Measurements from ENCODE around the gene C1orf116. TPM values are rescaled to one million over a fixed set of nuclear protein-coding genes. Genes with fewer than 3 reads are reported as not detected.

C1orf116 gene
- total and polyA plus RNA-seq, 5 donors = 0.05 to 0.14 (median 0.07) TPM; not detected in 1

DNA sequence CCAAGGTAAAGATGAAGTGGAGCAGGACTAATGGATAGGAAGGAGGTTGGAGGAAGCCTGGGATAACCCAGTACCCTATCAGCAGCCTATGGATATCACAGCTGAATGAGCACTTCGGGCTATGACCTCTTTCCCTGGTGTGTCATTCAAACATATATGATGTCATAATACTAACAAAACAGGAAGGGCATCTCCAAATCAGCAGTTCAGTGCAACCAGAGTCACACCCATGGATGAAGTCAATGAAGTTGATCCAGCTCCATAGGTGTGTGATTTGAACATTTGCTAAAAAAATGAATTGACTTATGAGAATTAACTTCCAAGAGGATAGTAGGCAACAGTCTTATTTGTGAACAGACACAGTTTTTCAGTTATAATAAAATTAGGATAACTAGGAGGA lies 1.7 kb upstream of the C1orf116 start:
- H3K4me3 ChIP-seq (ENCODE audit: low read length) = no peak overlapping the region
- H3K9me3 ChIP-seq (ENCODE audit: control insufficient read depth, low read length) = no peaks in the 10 kb centered on the region
- no peak overlapping the region for H3K27ac ChIP-seq (ENCODE audit: low read length)
- DNase-seq = no peak
- WGBS = 54% methylated on average over 1 of the region's 1 CpG
- ATAC-seq = no peak
- H3K4me1 ChIP-seq (ENCODE audit: control insufficient read depth, insufficient read depth, low read length) = no peaks in the 10 kb centered on the region
- intact Hi-C loops (cut with DNase I) = no loop called here
- H3K27me3 ChIP-seq (ENCODE audit: control insufficient read depth, insufficient read depth) = peaks cover 3% of the 10 kb centered on the region

DNA sequence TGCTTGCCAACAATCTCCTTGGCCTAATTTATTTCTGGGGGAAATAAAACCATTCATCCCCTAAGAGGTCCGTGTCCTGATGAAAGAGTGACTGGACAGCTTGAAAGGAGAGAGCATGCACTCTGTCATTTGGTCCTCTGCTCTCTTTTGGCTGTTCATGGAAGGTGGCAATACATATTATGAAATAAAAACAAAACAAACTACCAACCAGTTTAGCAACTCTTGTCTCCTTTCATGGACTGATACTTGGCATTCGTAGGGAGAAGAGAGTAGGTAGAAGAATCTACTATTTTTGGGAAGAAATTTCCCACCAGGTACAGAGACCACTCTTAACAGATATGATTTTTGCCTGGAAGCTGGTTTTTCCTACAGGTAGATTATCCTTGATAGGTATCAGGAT lies 746 bp upstream of the C1orf116 start:
- Histone ChIP-seq H3K4me3 (ENCODE audit: low read length) (no peak overlapping the region), H3K4me1 (ENCODE audit: control insufficient read depth, insufficient read depth, low read length) (no peaks in the 10 kb centered on the region), H3K27ac (ENCODE audit: low read length) (no peak overlapping the region), H3K9me3 (ENCODE audit: control insufficient read depth, low read length) (no peaks in the 10 kb centered on the region), H3K27me3 (ENCODE audit: control insufficient read depth, insufficient read depth) (peaks cover 3% of the 10 kb centered on the region)
- 68% methylated on average over 2 of the region's 2 CpGs for WGBS
- intact Hi-C loops (cut with DNase I) = no loop called here
- ATAC-seq (no peak), DNase-seq (no peak)

DNA sequence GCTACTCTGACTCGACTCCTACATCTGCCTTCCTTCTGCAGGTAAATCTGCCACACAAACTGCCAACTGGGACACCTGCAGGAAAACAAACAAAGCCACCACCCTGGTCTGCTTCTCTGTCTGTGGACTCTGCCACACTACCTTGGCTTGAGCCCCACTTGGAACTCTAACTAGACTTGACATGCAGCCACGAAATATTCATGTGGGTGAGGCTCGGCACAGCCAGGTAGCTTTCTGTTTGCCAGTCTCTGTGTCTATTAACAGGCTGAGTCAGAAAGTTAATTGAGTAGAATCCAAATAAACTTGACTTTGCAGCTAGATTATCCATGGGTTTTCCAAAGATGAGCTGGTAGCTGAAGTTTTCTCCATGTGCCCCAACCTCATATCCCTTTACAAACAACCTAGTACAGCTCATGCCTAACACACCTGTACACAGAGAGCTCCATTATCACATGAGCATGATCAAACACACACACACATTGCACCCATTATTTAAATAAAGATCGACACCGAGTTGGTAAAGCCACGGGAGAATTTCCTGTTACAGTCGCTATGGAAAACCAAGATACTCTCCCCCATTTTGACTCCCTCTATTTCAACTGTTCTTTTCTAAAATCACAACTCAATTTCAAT lies 808 bp downstream of the C1orf116 start:
- no peaks in the 10 kb centered on the region for H3K4me1 ChIP-seq (ENCODE audit: control insufficient read depth, insufficient read depth, low read length)
- DNase-seq = no peak
- no peak for ATAC-seq
- no peak overlapping the region for H3K27ac ChIP-seq (ENCODE audit: low read length)
- 75% methylated on average over 7 of the region's 7 CpGs for WGBS
- intact Hi-C loops (cut with DNase I) = no loop called here
- H3K9me3 ChIP-seq (ENCODE audit: control insufficient read depth, low read length) = no peaks in the 10 kb centered on the region
- H3K27me3 ChIP-seq (ENCODE audit: control insufficient read depth, insufficient read depth) = peaks cover 3% of the 10 kb centered on the region
- no peak overlapping the region for H3K4me3 ChIP-seq (ENCODE audit: low read length)

DNA sequence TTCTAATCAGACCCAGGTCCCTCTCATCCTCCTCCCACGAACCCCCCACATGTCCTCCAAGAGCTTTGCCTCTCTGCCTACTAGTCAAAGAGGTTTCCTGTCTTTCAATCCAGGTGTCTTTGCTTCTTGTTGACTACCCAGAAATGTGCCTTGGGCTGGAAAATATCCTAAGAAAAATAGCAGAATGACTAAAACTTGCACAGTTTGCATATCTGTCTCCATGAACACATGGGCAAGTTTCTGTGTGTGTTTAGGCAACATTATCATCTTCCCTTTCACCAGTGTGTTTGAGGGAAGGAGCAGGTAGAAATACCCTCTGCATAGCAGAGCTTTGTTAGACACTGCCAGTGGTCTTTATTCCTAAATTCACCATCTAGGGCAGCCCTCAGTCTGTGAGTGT lies 1.5 kb downstream of the C1orf116 start:
- H3K4me3 ChIP-seq (ENCODE audit: low read length) = no peak overlapping the region
- H3K27me3 ChIP-seq (ENCODE audit: control insufficient read depth, insufficient read depth) = peaks cover 3% of the 10 kb centered on the region
- DNase-seq = no peak
- no peak overlapping the region for H3K27ac ChIP-seq (ENCODE audit: low read length)
- no peaks in the 10 kb centered on the region for H3K9me3 ChIP-seq (ENCODE audit: control insufficient read depth, low read length)
- no peak for ATAC-seq
- intact Hi-C loops (cut with DNase I) = no loop called here
- WGBS = 55% methylated on average over 1 of the region's 1 CpG
- H3K4me1 ChIP-seq (ENCODE audit: control insufficient read depth, insufficient read depth, low read length) = no peaks in the 10 kb centered on the region

DNA sequence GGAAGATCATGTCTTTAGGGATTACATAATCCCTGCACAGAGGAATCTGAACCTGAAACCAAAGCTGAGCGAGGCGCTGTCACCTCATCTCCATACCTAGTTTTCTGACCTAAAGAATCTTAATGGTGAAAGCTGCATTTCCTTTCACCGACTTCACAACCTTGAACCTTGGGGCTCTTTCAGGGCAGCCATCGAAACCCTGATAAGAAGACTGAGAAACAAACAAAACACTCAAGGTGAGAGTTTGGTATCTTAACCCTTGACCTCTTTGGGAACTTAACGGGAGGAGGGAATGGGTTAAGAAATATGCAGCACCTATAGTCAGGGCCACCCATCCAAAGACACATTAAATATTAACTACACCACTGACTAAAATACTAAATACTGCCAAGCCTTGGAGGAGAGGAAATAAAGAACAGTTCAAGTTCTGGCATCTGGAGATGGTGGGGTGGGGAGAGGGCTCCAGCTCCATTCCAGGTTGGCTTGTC lies 2.0 kb downstream of the C1orf116 start:
- H3K9me3 ChIP-seq (ENCODE audit: control insufficient read depth, low read length) = no peaks in the 10 kb centered on the region
- ATAC-seq = no peak

DNA sequence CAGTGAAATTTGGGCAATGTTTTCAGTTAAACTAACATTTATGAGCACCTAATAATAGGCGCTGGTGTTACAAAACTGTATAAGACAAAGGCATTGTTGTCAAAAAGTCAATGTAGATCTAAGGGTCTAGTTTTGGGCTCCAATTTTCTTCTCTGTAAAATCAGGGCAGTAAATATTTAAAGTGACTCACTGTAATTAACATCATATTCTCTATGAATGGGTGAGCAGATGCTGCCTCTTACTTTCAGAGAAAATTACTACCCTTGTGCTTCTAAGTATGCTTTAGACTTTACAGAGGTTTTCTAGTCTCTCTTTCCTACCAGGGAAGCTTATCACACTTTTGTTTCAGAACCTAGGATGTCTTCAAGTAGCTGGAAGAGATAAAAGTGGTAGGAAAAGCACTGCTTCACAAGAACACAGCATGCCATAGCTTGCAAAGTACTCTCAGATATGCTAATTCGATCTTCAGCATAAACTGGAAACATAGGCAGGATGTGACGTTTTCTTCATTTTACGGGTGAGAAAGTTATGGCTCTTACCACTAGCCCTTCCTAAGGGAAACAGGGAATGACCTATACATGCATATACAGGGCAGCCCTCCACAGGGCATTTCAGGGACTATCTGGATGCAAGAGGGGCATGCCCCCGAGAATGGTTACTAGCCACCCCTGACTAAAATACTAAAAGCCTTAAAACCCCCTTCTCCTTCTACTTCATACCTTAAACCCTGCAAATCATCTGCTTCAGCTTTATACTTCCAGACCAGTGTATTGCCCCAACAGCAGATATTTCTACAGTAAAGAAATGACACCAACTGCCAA lies 2.6 kb downstream of the C1orf116 start:
- intact Hi-C loops (cut with DNase I) = no loop called here
- DNase-seq (no peak), ATAC-seq (no peak)
- H3K9me3 ChIP-seq (ENCODE audit: control insufficient read depth, low read length) = no peaks in the 10 kb centered on the region
- H3K27me3 ChIP-seq (ENCODE audit: control insufficient read depth, insufficient read depth) = peaks cover 3% of the 10 kb centered on the region
- H3K4me3 ChIP-seq (ENCODE audit: low read length) = no peak overlapping the region
- H3K27ac ChIP-seq (ENCODE audit: low read length) = no peak overlapping the region
- H3K4me1 ChIP-seq (ENCODE audit: control insufficient read depth, insufficient read depth, low read length) = no peaks in the 10 kb centered on the region
- WGBS = 61% methylated on average over 5 of the region's 5 CpGs

More for the DNA sequence above, 2.0 kb downstream of the C1orf116 start:
- Histone ChIP-seq H3K4me3 (ENCODE audit: low read length) (no peak overlapping the region), H3K27me3 (ENCODE audit: control insufficient read depth, insufficient read depth) (peaks cover 3% of the 10 kb centered on the region), H3K27ac (ENCODE audit: low read length) (no peak overlapping the region), H3K4me1 (ENCODE audit: control insufficient read depth, insufficient read depth, low read length) (no peaks in the 10 kb centered on the region)
- 71% methylated on average over 5 of the region's 5 CpGs for WGBS
- intact Hi-C loops (cut with DNase I) = no loop called here
- DNase-seq = no peak

DNA sequence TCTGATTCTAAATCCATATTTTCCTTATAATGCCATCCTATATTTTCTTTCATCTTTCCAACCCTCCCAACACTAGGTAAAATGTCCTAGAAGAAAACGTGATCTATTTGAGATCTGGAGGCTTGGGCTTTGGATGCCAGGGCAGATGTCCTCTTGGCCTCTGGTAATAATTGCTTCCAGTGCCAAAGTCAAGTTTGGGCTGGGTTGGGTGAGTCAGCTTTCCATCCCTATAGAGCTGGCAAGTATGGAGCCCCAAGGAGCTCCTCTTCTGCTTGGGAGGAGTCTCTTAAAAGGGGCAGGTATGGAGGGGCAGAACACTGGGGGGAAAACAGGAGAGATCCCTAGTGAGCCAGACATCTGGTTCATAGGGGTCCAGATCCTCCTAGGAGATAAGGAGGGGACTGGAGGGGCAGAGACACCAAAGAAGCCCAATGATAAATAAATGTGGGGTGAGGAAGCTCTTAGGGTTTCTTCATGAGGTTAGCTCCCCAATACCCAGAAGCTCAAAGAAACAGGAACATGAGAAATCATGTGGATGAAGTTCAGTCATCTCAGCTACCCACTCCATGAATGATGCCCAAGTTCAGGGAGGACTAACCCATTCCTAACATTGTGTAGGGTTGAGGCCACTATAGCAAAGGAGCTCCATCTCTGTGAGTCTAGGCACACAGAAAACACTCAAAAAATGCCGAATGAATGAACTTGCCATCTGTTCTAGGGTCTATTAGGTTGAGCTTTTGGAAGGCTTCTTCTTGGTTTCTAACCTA lies 3.5 kb downstream of the C1orf116 start:
- H3K27ac ChIP-seq (ENCODE audit: low read length) = no peak overlapping the region
- WGBS = 90% methylated on average over 2 of the region's 2 CpGs
- peaks cover 3% of the 10 kb centered on the region for H3K27me3 ChIP-seq (ENCODE audit: control insufficient read depth, insufficient read depth)
- no peak for ATAC-seq
- H3K9me3 ChIP-seq (ENCODE audit: control insufficient read depth, low read length) = no peaks in the 10 kb centered on the region
- DNase-seq = no peak
- no peak overlapping the region for H3K4me3 ChIP-seq (ENCODE audit: low read length)
- intact Hi-C loops (cut with DNase I) = no loop called here
- H3K4me1 ChIP-seq (ENCODE audit: control insufficient read depth, insufficient read depth, low read length) = peaks cover 7% of the 10 kb centered on the region

DNA sequence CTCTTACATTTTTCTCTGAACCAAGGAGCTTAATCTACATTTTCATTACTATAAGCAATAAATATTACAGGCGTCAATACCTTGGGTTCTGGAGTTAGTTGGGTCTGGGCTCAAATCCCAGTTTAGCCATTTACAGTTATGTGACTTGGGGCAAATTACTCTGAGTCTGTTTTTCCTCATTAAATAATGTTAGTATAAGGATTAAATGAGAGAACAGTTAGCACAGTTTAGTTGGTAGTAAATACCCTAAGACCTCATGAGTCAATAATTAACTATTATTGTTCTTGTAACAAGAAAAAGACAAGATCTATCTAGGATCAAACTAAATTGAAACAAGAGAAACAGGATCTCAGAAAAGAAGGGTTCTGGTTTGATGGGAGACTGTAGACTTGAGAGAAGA lies 4.6 kb downstream of the C1orf116 start:
- WGBS = 92% methylated on average over 1 of the region's 1 CpG
- no peak for ATAC-seq
- no peak for DNase-seq
- no peaks in the 10 kb centered on the region for H3K9me3 ChIP-seq (ENCODE audit: control insufficient read depth, low read length)
- no peak overlapping the region for H3K27ac ChIP-seq (ENCODE audit: low read length)
- peaks cover 7% of the 10 kb centered on the region for H3K4me1 ChIP-seq (ENCODE audit: control insufficient read depth, insufficient read depth, low read length)
- H3K4me3 ChIP-seq (ENCODE audit: low read length) = no peak overlapping the region
- peaks cover 3% of the 10 kb centered on the region for H3K27me3 ChIP-seq (ENCODE audit: control insufficient read depth, insufficient read depth)
- intact Hi-C loops (cut with DNase I) = no loop called here

DNA sequence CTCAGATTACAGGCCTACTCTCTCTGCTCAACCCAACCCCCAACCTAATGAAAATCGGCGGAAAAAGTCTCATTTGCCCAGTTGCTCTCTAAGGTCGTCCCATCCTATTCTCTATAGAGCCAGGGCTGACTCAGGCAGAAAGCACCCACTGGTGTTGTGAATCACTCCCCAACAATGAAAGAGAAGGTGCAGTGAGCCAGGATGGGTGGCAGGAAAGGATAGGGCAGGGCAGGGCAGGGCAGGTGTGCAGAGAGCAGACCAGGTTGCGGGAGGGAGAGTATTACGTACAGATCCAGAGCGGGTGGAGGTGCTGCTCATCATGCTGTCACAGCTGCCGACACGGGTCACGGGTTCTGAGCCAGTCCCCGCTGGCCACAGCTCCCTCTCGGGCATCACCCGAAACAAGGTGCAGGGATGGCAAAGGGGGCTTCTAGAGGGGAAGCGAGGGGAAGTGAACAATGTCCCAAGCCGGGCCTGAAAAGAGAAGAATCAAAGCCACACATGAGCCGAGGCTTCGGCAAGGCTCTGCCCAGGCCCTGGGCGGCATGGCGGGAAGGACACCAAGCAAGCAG lies 5.3 kb downstream of the C1orf116 start:
- DNase-seq = no peak
- intact Hi-C loops (cut with DNase I) = no loop called here
- Histone ChIP-seq H3K9me3 (ENCODE audit: control insufficient read depth, low read length) (no peaks in the 10 kb centered on the region), H3K27ac (ENCODE audit: low read length) (no peak overlapping the region), H3K4me1 (ENCODE audit: control insufficient read depth, insufficient read depth, low read length) (peaks cover 7% of the 10 kb centered on the region), H3K4me3 (ENCODE audit: low read length) (no peak overlapping the region), H3K27me3 (ENCODE audit: control insufficient read depth, insufficient read depth) (peaks cover 3% of the 10 kb centered on the region)
- no peak for ATAC-seq
- WGBS = 94% methylated on average over 18 of the region's 18 CpGs

DNA sequence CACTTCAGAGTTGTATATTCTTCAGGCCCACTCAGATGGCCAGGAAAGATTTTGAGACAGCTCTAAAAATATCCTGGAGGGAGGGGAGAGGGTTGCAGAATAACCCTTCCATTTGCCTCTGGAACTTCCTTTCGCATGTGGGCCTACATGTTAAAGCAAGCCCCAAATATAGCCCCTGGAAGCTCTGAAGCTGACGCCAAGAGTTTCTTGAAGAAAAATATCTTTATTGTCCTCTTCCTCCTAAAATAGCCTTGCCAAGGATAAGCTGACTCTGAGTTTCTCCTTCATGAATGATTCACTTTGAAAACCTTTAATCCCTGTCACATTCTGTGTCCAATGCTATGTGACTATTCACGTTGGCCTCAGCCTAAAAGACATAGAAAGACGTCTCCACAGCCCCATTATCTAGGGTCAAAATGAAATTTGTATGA lies 6.4 kb downstream of the C1orf116 start:
- 21% methylated on average over 4 of the region's 4 CpGs for WGBS
- DNase-seq = no peak
- Histone ChIP-seq H3K4me3 (ENCODE audit: low read length) (no peak overlapping the region), H3K27ac (ENCODE audit: low read length) (peak overlapping the region; percentile 19), H3K9me3 (ENCODE audit: control insufficient read depth, low read length) (no peaks in the 10 kb centered on the region), H3K27me3 (ENCODE audit: control insufficient read depth, insufficient read depth) (no peaks in the 10 kb centered on the region), H3K4me1 (ENCODE audit: control insufficient read depth, insufficient read depth, low read length) (peaks cover 7% of the 10 kb centered on the region)
- intact Hi-C loops (cut with DNase I) = no loop called here
- ATAC-seq = no peak
